ENCODE results near the gene TACC3.

GRCh38 chr4:1780435-1780834 lies 59.1 kb downstream of the TACC3 start:
- TF ChIP-seq CTCF (IDR thresholded peaks at IDR 0.05) = no peak
- no peak for TF ChIP-seq POLR2A (IDR thresholded peaks at IDR 0.05)
